Measurements from ENCODE around the gene MRPL39.

Gene MRPL39

GRCh38 chr21:25586791-25587190, 20.5 kb downstream of the MRPL39 start:
- TF ChIP-seq CTCF (IDR thresholded peaks at IDR 0.05; ENCODE audit: low read depth, low read length, poor library complexity, severe bottlenecking) (no peak), EZH2phosphoT487 (IDR thresholded peaks at IDR 0.05; ENCODE audit: borderline replicate concordance, low read length) (no peak)

GRCh38 chr21:25586326-25586725, 21.0 kb downstream of the MRPL39 start:
- Histone ChIP-seq H3K27ac (ENCODE audit: low read depth, low read length) (no peak overlapping the region), H3K4me1 (ENCODE audit: control insufficient read depth, low read length) (peaks cover 5% of the 10 kb centered on the region; the same call in 1 of the 2 replicates), H3K36me3 (ENCODE audit: control insufficient read depth, low read length) (peaks cover 68% of the 10 kb centered on the region), H3K4me2 (ENCODE audit: low read length) (no peak overlapping the region), H4K20me1 (ENCODE audit: control insufficient read depth, insufficient read depth, low read depth, low read length) (no peaks in the 10 kb centered on the region), H3K79me2 (ENCODE audit: control insufficient read depth, low read length) (no peaks in the 10 kb centered on the region), H3K27me3 (ENCODE audit: control insufficient read depth, low read length) (no peaks in the 10 kb centered on the region), H3K4me3 (ENCODE audit: low read length) (no peak overlapping the region), H3F3A (ENCODE audit: control insufficient read depth, insufficient read depth) (no peaks in the 10 kb centered on the region), H3K9me3 (ENCODE audit: control insufficient read depth, insufficient read depth, low read length) (no peaks in the 10 kb centered on the region), H3K9me2 (replicated peaks; ENCODE audit: control insufficient read depth, low read length) (no peaks in the 10 kb centered on the region)
- no peak for TF ChIP-seq EZH2phosphoT487 (IDR thresholded peaks at IDR 0.05; ENCODE audit: borderline replicate concordance, low read length)
- no peak for TF ChIP-seq CTCF (IDR thresholded peaks at IDR 0.05; ENCODE audit: low read depth, low read length, poor library complexity, severe bottlenecking)

More at GRCh38 chr21:25586791-25587190, 20.5 kb downstream of the MRPL39 start:
- Histone ChIP-seq H3K4me1 (ENCODE audit: control insufficient read depth, low read length) (peaks cover 5% of the 10 kb centered on the region; the same call in 1 of the 2 replicates), H3K79me2 (ENCODE audit: control insufficient read depth, low read length) (no peaks in the 10 kb centered on the region), H3K4me2 (ENCODE audit: low read length) (no peak overlapping the region), H3K9me3 (ENCODE audit: control insufficient read depth, insufficient read depth, low read length) (no peaks in the 10 kb centered on the region), H4K20me1 (ENCODE audit: control insufficient read depth, insufficient read depth, low read depth, low read length) (no peaks in the 10 kb centered on the region), H3K4me3 (ENCODE audit: low read length) (no peak overlapping the region), H3K27me3 (ENCODE audit: control insufficient read depth, low read length) (no peaks in the 10 kb centered on the region), H3K27ac (ENCODE audit: low read depth, low read length) (no peak overlapping the region), H3K36me3 (ENCODE audit: control insufficient read depth, low read length) (peaks cover 73% of the 10 kb centered on the region), H3F3A (ENCODE audit: control insufficient read depth, insufficient read depth) (no peaks in the 10 kb centered on the region), H3K9me2 (replicated peaks; ENCODE audit: control insufficient read depth, low read length) (no peaks in the 10 kb centered on the region)

GRCh38 chr21:25584833-25585676, 22.2 kb downstream of the MRPL39 start:
- no peak for TF ChIP-seq CTCF (IDR thresholded peaks at IDR 0.05; ENCODE audit: low read depth, low read length, poor library complexity, severe bottlenecking)
- TF ChIP-seq EZH2phosphoT487 (IDR thresholded peaks at IDR 0.05; ENCODE audit: borderline replicate concordance, low read length), result no peak

More at GRCh38 chr21:25584833-25585676, 22.2 kb downstream of the MRPL39 start:
- Histone ChIP-seq H3K9me2 (replicated peaks; ENCODE audit: control insufficient read depth, low read length) (no peaks in the 10 kb centered on the region), H3K4me1 (ENCODE audit: control insufficient read depth, low read length) (peaks cover 5% of the 10 kb centered on the region; the same call in 1 of the 2 replicates), H3K9me3 (ENCODE audit: control insufficient read depth, insufficient read depth, low read length) (no peaks in the 10 kb centered on the region), H3K36me3 (ENCODE audit: control insufficient read depth, low read length) (peaks cover 56% of the 10 kb centered on the region), H3K27ac (ENCODE audit: low read depth, low read length) (no peak overlapping the region), H3K4me2 (ENCODE audit: low read length) (no peak overlapping the region), H3K79me2 (ENCODE audit: control insufficient read depth, low read length) (no peaks in the 10 kb centered on the region), H3K4me3 (ENCODE audit: low read length) (no peak overlapping the region), H3K27me3 (ENCODE audit: control insufficient read depth, low read length) (no peaks in the 10 kb centered on the region), H3F3A (ENCODE audit: control insufficient read depth, insufficient read depth) (no peaks in the 10 kb centered on the region), H4K20me1 (ENCODE audit: control insufficient read depth, insufficient read depth, low read depth, low read length) (no peaks in the 10 kb centered on the region)
